Measurements from ENCODE around the gene ACTR3C.

Gene ACTR3C

DNA sequence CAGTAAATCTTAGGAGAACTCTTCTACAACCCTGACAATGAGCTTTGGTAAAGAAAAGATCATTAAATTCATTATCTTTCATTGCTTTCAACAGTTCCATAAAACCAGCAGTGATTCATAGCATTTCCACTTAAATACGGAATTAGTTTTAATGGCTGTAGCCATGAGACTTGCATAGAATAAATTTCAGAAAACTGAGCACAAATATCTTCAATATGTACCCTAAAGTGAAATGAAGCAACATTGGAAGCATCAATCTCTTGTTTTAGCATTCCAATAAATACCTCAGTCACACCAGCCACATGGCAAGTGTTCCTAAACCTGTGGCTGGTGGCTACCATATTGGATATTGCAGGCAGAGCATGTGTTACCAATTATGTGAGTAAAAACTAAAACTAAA, 21.7 kb upstream of the ACTR3C start:
- DNase-seq = no peak
- Mint-ChIP-seq H3K27me3 (peaks cover 34% of the 10 kb centered on the region), H3K9me3 (peaks cover 3% of the 10 kb centered on the region), H3K36me3 (ENCODE audit: low read depth) (no peaks in the 10 kb centered on the region), H3K4me1 (ENCODE audit: low read depth) (peaks cover 7% of the 10 kb centered on the region), H3K4me3 (no peak overlapping the region), H3K27ac (no peak overlapping the region)

DNA sequence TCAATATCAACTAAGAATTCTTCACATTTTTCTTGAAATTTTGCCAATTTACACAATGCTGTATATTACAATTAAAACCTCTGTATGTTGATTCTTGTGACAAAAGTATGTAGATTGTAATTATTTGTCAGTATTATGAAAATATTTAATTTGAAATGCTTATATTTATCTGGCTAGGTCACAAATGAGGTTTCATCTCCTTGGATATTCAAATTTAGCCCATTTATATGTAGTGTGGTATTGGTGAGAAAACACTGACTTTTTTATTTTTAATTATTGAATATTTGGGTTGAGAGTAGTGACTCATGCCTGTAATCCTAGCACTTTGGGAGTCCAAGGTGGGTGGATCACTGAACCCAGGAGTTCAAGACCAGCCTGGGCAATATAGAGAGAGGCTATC, 21.0 kb upstream of the ACTR3C start:
- H3K27ac Mint-ChIP-seq = no peak overlapping the region
- no peaks in the 10 kb centered on the region for H3K36me3 Mint-ChIP-seq (ENCODE audit: low read depth)
- H3K4me1 Mint-ChIP-seq (ENCODE audit: low read depth) = peaks cover 12% of the 10 kb centered on the region
- no peak for DNase-seq
- H3K9me3 Mint-ChIP-seq = peaks cover 3% of the 10 kb centered on the region
- no peak overlapping the region for H3K4me3 Mint-ChIP-seq
- peaks cover 40% of the 10 kb centered on the region for H3K27me3 Mint-ChIP-seq

DNA sequence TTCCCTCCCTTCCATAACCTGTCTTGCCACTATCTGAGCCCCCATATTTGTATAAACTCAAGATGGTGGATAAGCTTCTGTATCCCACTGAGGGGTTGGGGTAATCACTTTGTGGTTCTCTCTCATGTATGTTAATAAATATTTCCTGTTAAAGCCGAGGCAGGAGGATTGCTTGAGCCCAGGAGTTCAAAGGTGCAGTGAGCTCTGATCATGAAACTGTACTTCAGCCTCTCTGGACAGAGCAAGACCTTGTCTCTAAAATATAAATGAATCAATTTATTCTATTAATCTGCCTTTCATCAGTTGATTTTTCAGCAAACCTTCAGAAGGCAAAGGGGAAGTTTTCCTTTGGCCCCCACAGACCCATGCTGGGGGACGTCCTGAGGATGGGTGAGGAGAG, 19.9 kb upstream of the ACTR3C start:
- H3K36me3 Mint-ChIP-seq (ENCODE audit: low read depth) = no peaks in the 10 kb centered on the region

DNA sequence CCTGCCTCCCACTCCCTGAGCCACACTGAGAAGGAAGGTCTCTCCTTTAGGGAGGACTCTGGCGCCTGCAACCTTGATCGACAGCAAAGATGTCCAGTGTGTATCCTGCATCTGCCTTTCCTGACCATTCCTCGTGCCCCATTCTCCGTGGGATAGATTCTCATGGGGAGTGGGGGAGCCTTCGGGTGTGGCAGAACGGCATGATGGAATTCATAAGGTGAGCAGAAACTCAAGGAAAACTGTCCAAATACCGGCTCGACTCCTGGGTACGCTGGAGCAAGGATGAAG, 18.7 kb upstream of the ACTR3C start:
- no peak overlapping the region for H3K4me3 Mint-ChIP-seq
- H3K27ac Mint-ChIP-seq = no peak overlapping the region
- H3K36me3 Mint-ChIP-seq (ENCODE audit: low read depth) = peaks cover 8% of the 10 kb centered on the region
- peaks cover 3% of the 10 kb centered on the region for H3K9me3 Mint-ChIP-seq
- no peak for DNase-seq
- H3K27me3 Mint-ChIP-seq = peaks cover 41% of the 10 kb centered on the region
- peaks cover 12% of the 10 kb centered on the region for H3K4me1 Mint-ChIP-seq (ENCODE audit: low read depth)

More for the DNA sequence above, 19.9 kb upstream of the ACTR3C start:
- peaks cover 41% of the 10 kb centered on the region for H3K27me3 Mint-ChIP-seq
- H3K27ac Mint-ChIP-seq = no peak overlapping the region
- H3K9me3 Mint-ChIP-seq = peaks cover 3% of the 10 kb centered on the region
- H3K4me3 Mint-ChIP-seq = no peak overlapping the region
- DNase-seq = no peak
- peaks cover 12% of the 10 kb centered on the region for H3K4me1 Mint-ChIP-seq (ENCODE audit: low read depth)

DNA sequence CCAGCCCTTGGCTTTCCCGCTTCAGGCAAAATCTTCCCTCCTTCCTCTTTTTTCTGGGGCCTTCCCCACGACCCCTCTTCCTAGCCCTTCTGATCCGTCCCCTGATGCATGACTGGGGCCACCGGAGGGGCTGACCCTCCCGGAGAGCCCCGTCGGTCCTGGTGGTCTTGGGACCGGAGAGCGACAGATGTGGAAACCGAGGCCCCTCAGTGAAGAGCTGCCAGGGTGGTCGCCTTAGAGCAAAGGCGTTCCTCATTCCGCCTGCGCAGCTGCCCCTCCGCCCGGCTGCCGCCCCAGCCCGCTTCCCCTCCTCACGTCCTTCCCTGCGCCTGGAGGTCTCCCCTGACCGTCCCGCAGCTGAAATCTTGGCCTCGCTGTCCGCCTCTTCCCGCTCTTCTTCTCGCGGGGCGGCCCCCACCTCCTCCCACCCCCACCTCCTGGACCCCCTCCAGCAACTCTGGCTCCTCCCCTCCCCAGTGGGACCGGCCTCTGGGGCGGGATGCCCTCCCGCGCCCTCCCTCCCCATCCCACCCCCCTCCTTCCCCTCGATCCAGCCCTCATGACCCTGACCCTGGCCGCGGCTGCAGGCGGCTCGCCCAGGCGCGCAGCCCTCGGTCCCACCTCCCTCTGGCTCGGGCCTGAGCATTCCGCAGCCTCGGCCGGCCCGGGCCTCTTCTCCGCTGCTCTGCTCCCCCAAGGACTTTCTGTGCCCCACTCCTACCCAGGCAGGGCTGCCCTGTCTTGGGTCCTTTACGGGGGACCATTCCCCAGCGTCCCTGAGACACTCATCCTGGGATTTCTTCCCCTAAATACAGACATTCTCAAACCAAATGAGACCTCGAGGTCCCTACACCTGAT, 18.1 kb upstream of the ACTR3C start, which contains the start of gene RARRES2:
Gene RARRES2 (minus strand): TSS at position 367 of the 858 bp plus-strand sequence. CDS start 1,020 bp downstream, outside the sequence.
- no peak within 1 kb of the TSS for H3K27ac Mint-ChIP-seq
- peaks cover 12% of the 10 kb centered on the region for H3K4me1 Mint-ChIP-seq (ENCODE audit: low read depth)
- DNase-seq = no peak
- peaks cover 41% of the 10 kb centered on the region for H3K27me3 Mint-ChIP-seq
- H3K4me3 Mint-ChIP-seq = no peak within 1 kb of the TSS
- H3K36me3 Mint-ChIP-seq (ENCODE audit: low read depth) = peaks cover 11% of the 10 kb centered on the region
- peaks cover 3% of the 10 kb centered on the region for H3K9me3 Mint-ChIP-seq

DNA sequence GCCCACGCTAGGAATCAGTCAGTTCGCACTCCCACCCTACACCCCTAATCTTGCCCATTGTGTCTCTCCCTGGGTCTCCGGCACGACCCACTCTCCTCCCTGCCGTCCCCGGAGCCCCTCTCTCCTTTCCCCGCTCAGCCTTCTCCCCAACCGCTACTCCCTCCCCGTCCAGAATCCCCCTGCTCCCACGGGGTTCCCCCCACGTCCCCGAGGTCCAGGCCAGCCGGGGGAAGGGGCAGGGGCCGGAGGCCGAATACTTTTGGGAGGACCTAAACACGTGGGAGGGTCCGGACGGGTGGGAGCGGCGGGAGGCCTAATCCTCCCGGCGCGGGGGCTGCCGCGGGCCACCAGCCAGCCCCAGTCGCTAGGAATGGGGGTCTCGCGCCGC, 17.5 kb upstream of the ACTR3C start:
- Mint-ChIP-seq H3K4me3 (no peak overlapping the region), H3K27me3 (peaks cover 41% of the 10 kb centered on the region), H3K27ac (no peak overlapping the region), H3K9me3 (peaks cover 3% of the 10 kb centered on the region), H3K36me3 (ENCODE audit: low read depth) (peaks cover 11% of the 10 kb centered on the region), H3K4me1 (ENCODE audit: low read depth) (peaks cover 12% of the 10 kb centered on the region)
- no peak for DNase-seq

DNA sequence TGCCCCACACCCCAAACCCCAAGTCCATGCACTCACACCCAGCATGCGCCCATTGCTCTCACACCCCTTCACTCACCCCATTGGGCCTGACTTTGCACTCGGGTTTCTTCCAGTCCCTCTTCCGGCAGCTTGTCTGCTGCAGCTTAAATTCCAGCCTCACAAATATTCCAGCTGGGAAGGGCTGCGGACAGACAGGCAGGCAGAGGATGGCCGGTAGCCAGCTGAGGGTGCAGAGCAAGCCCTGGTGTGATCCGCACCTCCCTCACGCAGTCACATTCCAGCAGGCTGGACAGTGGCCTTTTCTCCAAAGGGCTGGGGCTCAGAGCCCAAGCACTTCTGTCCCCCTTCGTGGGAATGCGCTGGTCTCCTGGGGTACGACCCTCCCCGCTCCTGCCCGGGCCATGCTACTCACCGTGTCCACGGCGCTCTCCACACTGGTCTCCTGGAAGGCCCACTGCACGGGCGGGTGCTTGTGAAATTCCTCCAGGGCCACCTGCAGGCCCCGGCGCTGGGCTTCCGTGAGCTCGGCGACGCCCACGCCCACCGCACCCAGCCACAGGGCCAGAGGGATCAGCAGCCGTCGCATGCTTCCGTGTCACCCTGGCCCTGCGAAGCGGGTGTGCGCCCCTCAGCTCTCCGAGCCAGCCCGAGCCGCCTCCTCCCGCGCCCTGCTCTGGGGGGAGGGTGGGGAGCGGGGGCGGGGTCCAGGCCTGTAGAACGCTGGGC, 16.8 kb upstream of the ACTR3C start:
- DNase-seq = no peak
- Mint-ChIP-seq H3K36me3 (ENCODE audit: low read depth) (peaks cover 11% of the 10 kb centered on the region), H3K27me3 (peaks cover 41% of the 10 kb centered on the region), H3K4me3 (no peak overlapping the region), H3K27ac (no peak overlapping the region), H3K4me1 (ENCODE audit: low read depth) (peaks cover 12% of the 10 kb centered on the region), H3K9me3 (peaks cover 3% of the 10 kb centered on the region)

DNA sequence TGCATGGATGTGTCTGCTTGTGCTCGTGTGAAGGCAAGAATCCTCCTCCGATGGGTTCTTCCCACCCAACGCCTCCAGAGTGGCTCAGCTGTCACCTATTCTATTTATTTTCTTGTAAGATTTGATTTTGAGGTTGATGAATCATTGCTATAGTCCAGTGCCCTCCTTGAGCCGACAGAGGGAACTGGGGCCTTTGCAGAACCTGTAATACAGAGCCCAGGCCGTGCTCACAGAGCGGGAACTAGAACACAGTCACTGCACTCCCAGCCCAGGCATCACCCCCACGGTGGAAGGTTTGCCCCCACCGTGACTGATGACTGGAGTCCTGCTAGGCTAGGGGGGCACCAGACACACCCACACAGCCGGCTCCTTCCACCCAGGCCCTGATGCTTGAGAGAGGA, 16.1 kb upstream of the ACTR3C start:
- peaks cover 12% of the 10 kb centered on the region for H3K4me1 Mint-ChIP-seq (ENCODE audit: low read depth)
- no peaks in the 10 kb centered on the region for H3K9me3 Mint-ChIP-seq
- no peak for DNase-seq
- H3K27me3 Mint-ChIP-seq = peaks cover 41% of the 10 kb centered on the region
- peaks cover 11% of the 10 kb centered on the region for H3K36me3 Mint-ChIP-seq (ENCODE audit: low read depth)
- no peak overlapping the region for H3K4me3 Mint-ChIP-seq
- H3K27ac Mint-ChIP-seq = no peak overlapping the region

DNA sequence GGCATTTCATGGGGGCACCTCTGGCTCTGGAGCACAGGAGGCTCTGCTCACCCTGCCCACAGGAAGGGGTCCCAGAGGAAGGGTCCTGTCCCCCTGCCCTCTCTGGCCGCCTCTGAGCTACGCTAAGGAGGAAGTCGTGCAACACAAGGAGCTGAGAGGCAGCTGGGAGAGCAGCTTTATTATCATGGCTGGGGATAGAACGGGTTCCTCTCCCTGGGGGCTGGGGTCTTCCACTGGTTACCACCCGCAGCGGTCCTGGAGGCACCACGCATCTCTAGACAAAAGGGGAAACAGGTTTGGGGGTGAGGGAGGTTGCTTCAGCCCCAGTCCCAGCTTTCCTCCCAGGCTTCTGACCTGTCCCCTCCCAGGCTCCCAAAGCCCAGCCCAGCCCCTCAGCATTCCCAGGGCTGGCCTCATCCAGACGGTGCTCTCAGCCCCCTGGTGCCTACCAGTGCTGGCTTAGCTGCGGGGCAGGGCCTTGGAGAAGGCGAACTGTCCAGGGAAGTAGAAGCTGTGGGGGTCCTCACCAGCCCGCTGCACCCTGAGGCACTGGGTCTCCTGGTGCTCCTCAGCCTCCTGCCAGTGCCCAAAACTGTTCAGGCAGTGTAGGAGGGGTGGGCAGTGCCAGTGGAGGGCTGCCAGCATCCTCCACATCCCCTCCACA, 15.0 kb upstream of the ACTR3C start:
- peaks cover 19% of the 10 kb centered on the region for H3K36me3 Mint-ChIP-seq (ENCODE audit: low read depth)
- H3K27ac Mint-ChIP-seq = no peak overlapping the region
- H3K27me3 Mint-ChIP-seq = peaks cover 34% of the 10 kb centered on the region
- H3K4me3 Mint-ChIP-seq = no peak overlapping the region
- H3K4me1 Mint-ChIP-seq (ENCODE audit: low read depth) = peaks cover 12% of the 10 kb centered on the region
- H3K9me3 Mint-ChIP-seq = no peaks in the 10 kb centered on the region
- no peak for DNase-seq

DNA sequence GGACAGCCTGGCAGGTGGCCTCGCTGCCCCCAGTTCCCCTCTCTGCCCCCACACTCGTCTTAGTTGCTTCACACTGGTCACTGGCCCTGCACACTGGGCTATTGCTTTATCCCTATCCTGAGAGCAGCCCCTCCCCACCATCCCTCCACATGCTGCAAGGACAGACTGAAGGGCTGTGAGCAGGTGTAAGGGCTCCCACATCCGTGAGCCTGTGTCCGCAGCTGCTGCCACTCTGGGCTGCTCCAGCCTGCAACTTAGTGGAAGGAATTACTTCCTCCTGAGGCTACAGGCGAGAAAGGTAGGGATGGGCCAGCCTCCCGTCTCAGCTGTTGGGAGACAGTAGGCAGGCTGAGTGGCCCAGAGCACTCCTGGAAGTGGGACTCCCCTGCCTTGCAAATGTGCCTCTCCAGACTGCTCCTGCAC, 14.3 kb upstream of the ACTR3C start:
- DNase-seq = no peak
- H3K27me3 Mint-ChIP-seq = peaks cover 28% of the 10 kb centered on the region
- H3K36me3 Mint-ChIP-seq (ENCODE audit: low read depth) = peaks cover 25% of the 10 kb centered on the region
- no peak overlapping the region for H3K4me3 Mint-ChIP-seq
- H3K4me1 Mint-ChIP-seq (ENCODE audit: low read depth) = peaks cover 12% of the 10 kb centered on the region
- no peaks in the 10 kb centered on the region for H3K9me3 Mint-ChIP-seq
- H3K27ac Mint-ChIP-seq = no peak overlapping the region

DNA sequence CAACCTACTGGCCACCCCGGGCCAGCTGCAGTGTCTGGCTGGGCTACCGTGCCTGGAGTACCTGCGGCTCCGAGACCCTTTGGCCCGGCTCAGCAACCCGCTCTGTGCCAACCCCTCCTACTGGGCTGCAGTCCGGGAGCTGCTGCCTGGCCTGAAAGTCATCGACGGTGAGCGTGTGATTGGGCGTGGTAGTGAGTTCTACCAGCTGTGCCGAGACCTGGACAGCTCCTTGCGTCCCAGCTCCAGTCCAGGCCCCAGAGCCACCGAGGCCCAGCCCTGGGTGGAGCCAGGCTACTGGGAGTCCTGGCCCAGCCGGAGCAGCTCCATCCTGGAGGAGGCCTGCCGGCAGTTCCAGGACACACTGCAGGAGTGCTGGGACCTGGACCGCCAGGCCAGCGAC, 13.8 kb upstream of the ACTR3C start:
- Mint-ChIP-seq H3K27me3 (peaks cover 23% of the 10 kb centered on the region), H3K27ac (no peak overlapping the region)

DNA sequence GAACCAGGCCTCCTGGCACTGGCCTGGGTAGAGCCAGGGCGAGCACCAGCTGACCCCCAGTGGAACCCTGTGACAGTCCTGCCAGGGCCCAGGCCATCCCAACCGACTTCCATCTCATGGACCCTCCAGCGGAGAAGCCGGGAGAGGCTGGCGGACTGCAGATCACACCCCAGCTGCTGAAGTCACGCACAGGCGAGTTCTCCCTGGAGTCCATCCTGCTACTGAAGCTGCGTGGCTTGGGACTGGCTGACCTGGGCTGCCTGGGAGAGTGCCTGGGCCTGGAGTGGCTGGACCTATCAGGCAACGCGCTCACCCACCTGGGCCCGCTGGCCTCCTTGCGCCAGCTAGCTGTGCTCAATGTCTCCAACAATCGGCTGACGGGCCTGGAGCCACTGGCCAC, 13.4 kb upstream of the ACTR3C start:
- Mint-ChIP-seq H3K4me3 (no peak overlapping the region), H3K9me3 (no peaks in the 10 kb centered on the region), H3K27ac (no peak overlapping the region), H3K27me3 (peaks cover 19% of the 10 kb centered on the region), H3K4me1 (ENCODE audit: low read depth) (peaks cover 12% of the 10 kb centered on the region), H3K36me3 (ENCODE audit: low read depth) (peaks cover 25% of the 10 kb centered on the region)
- DNase-seq = no peak

More for the DNA sequence above, 13.8 kb upstream of the ACTR3C start:
- H3K4me1 Mint-ChIP-seq (ENCODE audit: low read depth) = peaks cover 12% of the 10 kb centered on the region
- H3K9me3 Mint-ChIP-seq = no peaks in the 10 kb centered on the region
- no peak overlapping the region for H3K4me3 Mint-ChIP-seq
- H3K36me3 Mint-ChIP-seq (ENCODE audit: low read depth) = peaks cover 25% of the 10 kb centered on the region
- DNase-seq = no peak

DNA sequence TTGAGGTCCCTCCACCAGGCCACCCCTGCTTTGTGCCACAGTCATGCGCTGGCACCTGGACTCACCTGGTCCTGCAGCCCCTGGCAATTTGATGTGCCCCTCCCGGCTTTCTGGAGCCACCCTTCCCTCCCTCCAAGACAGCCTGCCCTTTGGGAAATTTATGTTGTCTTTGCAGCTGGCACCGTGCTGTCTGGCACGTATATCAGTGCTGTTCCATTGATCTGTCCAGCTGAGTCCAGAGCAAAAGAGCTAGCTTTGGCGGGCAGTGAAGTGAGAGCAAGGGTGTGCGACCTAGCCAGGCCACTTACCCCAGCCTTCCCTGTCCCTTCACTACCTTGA, 12.4 kb upstream of the ACTR3C start:
- Mint-ChIP-seq H3K4me1 (ENCODE audit: low read depth) (peaks cover 9% of the 10 kb centered on the region), H3K9me3 (no peaks in the 10 kb centered on the region)

DNA sequence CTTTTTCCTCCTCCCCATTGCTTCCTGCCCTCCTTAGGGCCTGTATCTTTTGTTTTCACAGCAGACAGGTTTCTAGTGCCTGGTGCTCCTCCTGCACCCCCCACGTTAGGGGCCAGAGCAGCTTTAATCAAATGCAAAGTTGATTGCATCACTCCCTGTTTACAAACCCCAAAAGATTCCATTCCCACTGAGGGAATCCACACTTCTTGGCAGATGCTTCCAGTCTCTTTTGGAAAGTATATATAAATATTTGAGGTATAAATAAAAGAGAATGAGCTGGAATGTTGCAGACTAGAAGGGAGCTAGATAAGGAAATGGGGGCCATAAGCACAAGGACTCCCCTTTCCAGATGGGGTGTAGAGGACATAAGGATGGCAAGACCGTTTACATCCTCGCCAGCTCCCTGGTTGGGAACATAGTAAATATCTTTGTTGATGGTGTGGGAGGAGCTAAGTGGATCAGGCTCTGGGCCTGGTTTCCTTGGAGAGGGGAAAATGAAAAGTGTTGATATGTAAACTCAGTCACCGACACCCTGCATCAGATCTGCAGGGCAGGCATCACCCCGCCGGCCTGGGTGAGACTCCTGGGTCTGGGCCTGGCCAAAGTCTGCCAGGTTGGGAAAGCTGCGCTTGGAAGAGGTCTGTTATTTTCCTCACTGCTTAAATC, 11.9 kb upstream of the ACTR3C start:
- H3K4me3 Mint-ChIP-seq = no peak overlapping the region
- no peak for DNase-seq
- peaks cover 6% of the 10 kb centered on the region for H3K4me1 Mint-ChIP-seq (ENCODE audit: low read depth)
- peaks cover 9% of the 10 kb centered on the region for H3K27me3 Mint-ChIP-seq
- peaks cover 39% of the 10 kb centered on the region for H3K36me3 Mint-ChIP-seq (ENCODE audit: low read depth)
- H3K9me3 Mint-ChIP-seq = no peaks in the 10 kb centered on the region
- no peak overlapping the region for H3K27ac Mint-ChIP-seq

More for the DNA sequence above, 12.4 kb upstream of the ACTR3C start:
- H3K4me3 Mint-ChIP-seq = no peak overlapping the region
- H3K36me3 Mint-ChIP-seq (ENCODE audit: low read depth) = peaks cover 35% of the 10 kb centered on the region
- no peak overlapping the region for H3K27ac Mint-ChIP-seq
- no peak for DNase-seq
- H3K27me3 Mint-ChIP-seq = peaks cover 13% of the 10 kb centered on the region

All from activated T-cell treated with anti-CD3 and anti-CD28 coated beads, Interleukin-2, amount 50 U/mL, for 24 hours (primary cell).